ENCODE measurements around the gene PHLPP1. TPM values are rescaled to one million over a fixed set of nuclear protein-coding genes. Genes with fewer than 3 reads are reported as not detected.
A peak's percentile ranks its signal among the peaks of the same experiment; 100 is the strongest.

Gene PHLPP1
- total RNA-seq, 1 donor = 7.2 TPM

GRCh38 chr18:62862466-62862865 lies 147.1 kb downstream of the PHLPP1 start:
- no peak for TF ChIP-seq CTCF (IDR thresholded peaks at IDR 0.05; ENCODE audit: insufficient read depth, low read length)
- DNase-seq (ENCODE audit: low read depth) = no peak
- H3K4me3 ChIP-seq (ENCODE audit: low read depth, low read length) = no peak overlapping the region

- no peak overlapping the region for H3K4me3 ChIP-seq (ENCODE audit: low read depth, low read length)
- no peak for TF ChIP-seq CTCF (IDR thresholded peaks at IDR 0.05; ENCODE audit: insufficient read depth, low read length)
- DNase-seq (ENCODE audit: low read depth) = peak; percentile 32
These were observed 148.2 kb downstream of the PHLPP1 start for GRCh38 chr18:62863579-62864001.

GRCh38 chr18:62865498-62865897 lies 150.2 kb downstream of the PHLPP1 start:
- no peak for TF ChIP-seq CTCF (IDR thresholded peaks at IDR 0.05; ENCODE audit: insufficient read depth, low read length)
- no peak overlapping the region for H3K4me3 ChIP-seq (ENCODE audit: low read depth, low read length)
- DNase-seq (ENCODE audit: low read depth) = no peak

- no peak for TF ChIP-seq CTCF (IDR thresholded peaks at IDR 0.05; ENCODE audit: insufficient read depth, low read length)
- no peak overlapping the region for H3K4me3 ChIP-seq (ENCODE audit: low read depth, low read length)
- DNase-seq (ENCODE audit: low read depth) = no peak
These were observed 152.2 kb downstream of the PHLPP1 start for GRCh38 chr18:62867534-62867933.

- DNase-seq (ENCODE audit: low read depth) = no peak
- TF ChIP-seq CTCF (IDR thresholded peaks at IDR 0.05; ENCODE audit: insufficient read depth, low read length) = no peak
- H3K4me3 ChIP-seq (ENCODE audit: low read depth, low read length) = no peak overlapping the region
These were observed 153.3 kb downstream of the PHLPP1 start for GRCh38 chr18:62868645-62869044.

GRCh38 chr18:62870643-62871042 lies 155.3 kb downstream of the PHLPP1 start:
- no peak for DNase-seq (ENCODE audit: low read depth)
- TF ChIP-seq CTCF (IDR thresholded peaks at IDR 0.05; ENCODE audit: insufficient read depth, low read length) = no peak
- H3K4me3 ChIP-seq (ENCODE audit: low read depth, low read length) = no peak overlapping the region

- no peak overlapping the region for H3K4me3 ChIP-seq (ENCODE audit: low read depth, low read length)
- no peak for DNase-seq (ENCODE audit: low read depth)
- TF ChIP-seq CTCF (IDR thresholded peaks at IDR 0.05; ENCODE audit: insufficient read depth, low read length) = no peak
These were observed 160.0 kb downstream of the PHLPP1 start for GRCh38 chr18:62875323-62875722.
